G401.6 (cell line): ENCODE measurements around the gene FAM89A.
"Not testable (repeated sequence)": the region's sequence is repeated elsewhere in the genome, so short reads cannot be mapped to it uniquely, and the experiment has no call there.

Experiments
- FAIRE-seq: peaks from 2 replicates; lab custom pipeline; 2012; peaks lifted over from hg19 to GRCh38; lab: Jason Lieb, UNC

FAM89A gene

DNA sequence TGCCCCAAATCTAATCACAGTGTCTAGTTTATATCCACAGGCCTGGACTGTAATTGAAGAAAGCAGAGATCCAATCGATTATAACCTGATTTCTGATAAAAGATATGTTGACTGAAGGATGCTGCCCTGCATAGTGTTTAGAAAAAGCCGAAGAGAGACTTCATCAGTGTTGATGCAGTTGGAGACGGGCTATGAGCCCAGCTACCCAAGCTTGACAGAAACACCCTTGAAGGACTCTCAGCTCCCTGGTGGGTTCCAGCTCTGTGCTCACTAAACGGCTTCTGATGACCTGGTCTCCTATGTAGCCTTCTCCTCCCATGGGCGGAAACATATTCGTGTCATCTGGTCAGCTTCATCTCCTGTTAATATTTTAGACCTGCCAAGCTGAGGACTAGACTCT, 10.2 kb downstream of the FAM89A start:
- FAIRE-seq = no peak

- not testable (repeated sequence) for FAIRE-seq
Observed at GRCh38 chr1:231029247-231029646, 10.8 kb downstream of the FAM89A start.

GRCh38 chr1:231028682-231029081, 11.4 kb downstream of the FAM89A start:
- no peak for FAIRE-seq

- FAIRE-seq = no peak
Observed at GRCh38 chr1:231027971-231028370, 12.1 kb downstream of the FAM89A start.

GRCh38 chr1:231027136-231027925, 12.7 kb downstream of the FAM89A start:
- no peak for FAIRE-seq

GRCh38 chr1:231026576-231026975, 13.5 kb downstream of the FAM89A start:
- FAIRE-seq = no peak

DNA sequence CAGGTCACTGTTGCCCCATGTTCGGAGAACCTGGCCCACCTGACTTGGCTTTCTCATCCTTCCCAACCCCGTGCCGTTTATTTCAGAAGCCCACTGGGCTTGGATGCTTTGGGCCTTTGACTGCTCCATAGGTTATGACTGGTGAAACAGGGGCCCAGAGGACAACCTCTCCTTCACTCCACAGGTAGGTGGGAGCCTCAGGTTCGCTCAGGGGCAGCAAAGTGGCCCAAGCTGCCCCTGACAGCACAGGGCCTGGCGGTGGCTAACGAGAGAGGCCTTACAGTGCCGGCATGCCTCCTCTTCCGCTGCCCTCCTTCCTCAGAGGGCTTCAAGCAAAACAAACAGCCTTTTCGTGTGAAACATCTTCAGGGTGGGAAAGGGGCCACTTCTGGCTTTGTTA, 16.9 kb downstream of the FAM89A start:
- no peak for FAIRE-seq

- FAIRE-seq = not testable (repeated sequence)
Observed at GRCh38 chr1:231022543-231022942, 17.5 kb downstream of the FAM89A start.

DNA sequence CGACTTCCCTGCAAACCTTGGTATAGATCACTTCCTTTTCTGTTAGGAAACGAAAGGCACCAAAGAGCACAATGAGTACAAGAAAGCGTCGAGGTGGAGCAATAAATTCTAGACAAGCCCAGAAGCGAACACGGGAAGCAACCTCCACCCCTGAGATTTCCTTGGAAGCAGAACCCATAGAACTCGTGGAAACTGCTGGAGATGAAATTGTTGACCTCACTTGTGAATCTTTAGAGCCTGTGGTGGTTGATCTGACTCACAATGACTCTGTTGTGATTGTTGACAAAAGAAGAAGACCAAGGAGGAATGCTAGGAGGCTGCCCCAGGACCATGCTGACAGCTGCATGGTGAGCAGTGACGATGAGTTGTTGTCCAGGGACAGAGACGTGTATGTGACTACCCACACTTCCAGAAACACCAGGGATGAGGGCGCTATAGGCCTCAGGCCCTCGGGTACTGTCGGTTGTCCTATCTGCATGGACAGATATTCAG, 18.5 kb downstream of the FAM89A start:
- no peak for FAIRE-seq

DNA sequence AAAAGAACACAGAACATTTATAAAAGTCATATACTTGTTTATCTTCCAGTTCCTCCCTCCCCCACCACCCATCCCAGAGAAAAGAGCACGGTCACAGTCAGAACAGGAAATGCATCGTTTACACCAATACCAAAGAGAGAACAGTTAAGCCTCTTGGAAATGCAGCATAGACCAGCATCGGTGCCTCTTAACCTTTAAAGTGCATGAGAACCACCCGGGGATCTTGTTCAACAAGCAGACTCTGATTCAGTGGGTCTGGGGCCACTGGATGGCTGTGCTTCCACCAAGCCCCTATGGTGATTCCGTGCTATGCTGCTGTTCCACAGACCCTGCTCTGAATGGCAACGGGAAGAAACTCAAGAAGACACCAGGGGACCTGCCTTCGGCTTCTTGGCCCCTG, 19.2 kb downstream of the FAM89A start:
- FAIRE-seq = no peak

- no peak for FAIRE-seq
Observed at GRCh38 chr1:231020139-231020601, 19.9 kb downstream of the FAM89A start.

GRCh38 chr1:231019711-231020110, 20.3 kb downstream of the FAM89A start:
- FAIRE-seq = no peak

- FAIRE-seq = no peak
Observed at GRCh38 chr1:231016966-231017365, 23.1 kb downstream of the FAM89A start.

- no peak for FAIRE-seq
Observed at GRCh38 chr1:231016234-231016633, 23.8 kb downstream of the FAM89A start.

DNA sequence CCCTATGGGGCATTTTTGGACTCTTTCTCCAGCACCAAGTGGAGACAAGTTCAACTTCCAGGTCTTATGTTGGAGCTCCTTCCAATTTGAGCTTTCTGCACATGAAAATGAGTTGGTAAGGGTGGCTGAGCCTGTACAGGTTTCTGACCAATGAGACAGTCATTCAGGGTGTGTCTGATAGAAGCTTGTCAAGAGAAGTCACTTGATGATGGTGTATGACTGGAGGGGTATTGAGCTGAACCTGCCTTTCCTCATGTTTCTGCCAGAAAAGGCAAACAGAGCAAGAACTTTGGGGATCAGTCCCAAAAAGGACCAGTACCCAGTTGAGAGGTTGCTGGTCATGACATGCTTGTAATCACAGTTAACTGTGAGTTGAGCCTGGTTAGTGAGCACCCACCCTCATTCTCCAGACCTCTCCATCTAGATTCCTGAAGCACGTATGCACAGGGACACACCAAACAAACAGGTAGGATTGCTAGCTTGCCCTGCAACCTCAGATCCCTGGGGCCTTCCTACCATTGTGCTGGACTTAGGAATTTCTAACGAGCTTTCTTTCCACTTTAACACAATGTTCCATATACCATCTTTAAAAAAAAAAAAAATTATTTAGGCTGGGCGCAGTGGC, 26.6 kb downstream of the FAM89A start:
- FAIRE-seq = no peak

DNA sequence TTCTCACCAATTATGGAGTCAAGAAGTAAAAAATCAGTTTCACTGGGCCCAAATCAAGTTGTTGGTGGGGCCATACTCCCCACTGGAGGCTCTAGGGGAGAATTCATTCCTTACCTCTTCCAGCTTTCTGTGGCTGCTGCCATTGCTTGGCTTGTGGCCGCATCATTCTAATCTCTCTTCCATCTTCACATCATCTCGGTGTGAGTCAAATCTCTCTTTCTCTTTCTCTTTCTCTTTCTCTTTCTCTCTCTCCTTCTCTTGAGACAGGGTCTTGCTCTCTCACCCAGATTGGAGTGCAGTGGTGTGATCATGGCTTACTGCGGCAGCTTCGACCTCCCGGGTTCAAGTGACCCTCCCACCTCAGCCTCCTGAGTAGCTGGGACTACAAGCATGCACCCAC, 28.1 kb downstream of the FAM89A start:
- no peak for FAIRE-seq

- FAIRE-seq = no peak
Observed at GRCh38 chr1:231011360-231011759, 28.7 kb downstream of the FAM89A start.

- not testable (repeated sequence) for FAIRE-seq
Observed at GRCh38 chr1:231007535-231007934, 32.5 kb downstream of the FAM89A start.

GRCh38 chr1:231001892-231002291, 38.2 kb downstream of the FAM89A start:
- FAIRE-seq = no peak

- FAIRE-seq = no peak
Observed at GRCh38 chr1:231000639-231001038, 39.4 kb downstream of the FAM89A start.

DNA sequence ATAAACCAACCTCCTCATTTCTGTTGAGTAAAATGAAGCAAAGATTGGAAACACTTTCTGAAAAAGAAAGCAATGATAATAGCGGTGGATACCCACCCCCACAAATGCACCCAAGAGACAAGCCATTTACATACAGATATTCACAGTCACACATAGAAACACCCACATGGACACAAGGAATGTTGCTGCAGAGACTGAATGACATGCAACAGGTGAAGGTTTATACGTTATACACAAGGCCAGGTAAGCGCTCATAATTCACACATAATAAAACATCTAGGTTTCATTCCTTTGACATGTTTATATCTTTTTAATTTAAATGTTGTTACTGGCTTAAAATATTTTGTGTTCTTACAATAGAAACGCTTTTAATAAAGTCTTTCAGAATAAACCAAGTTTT, 39.9 kb downstream of the FAM89A start:
- no peak for FAIRE-seq

GRCh38 chr1:230994860-230995259, 45.2 kb downstream of the FAM89A start:
- no peak for FAIRE-seq

- FAIRE-seq = no peak
Observed at GRCh38 chr1:230992100-230992774, 47.8 kb downstream of the FAM89A start.
